Fibroblast of skin of back (primary cell): Measurements from ENCODE around the gene EPHX1.

Experiments used
- DNase-seq: peaks from one replicate; pipeline ENCODE4 v3.0.0-alpha.2; 2013

Gene EPHX1

DNA sequence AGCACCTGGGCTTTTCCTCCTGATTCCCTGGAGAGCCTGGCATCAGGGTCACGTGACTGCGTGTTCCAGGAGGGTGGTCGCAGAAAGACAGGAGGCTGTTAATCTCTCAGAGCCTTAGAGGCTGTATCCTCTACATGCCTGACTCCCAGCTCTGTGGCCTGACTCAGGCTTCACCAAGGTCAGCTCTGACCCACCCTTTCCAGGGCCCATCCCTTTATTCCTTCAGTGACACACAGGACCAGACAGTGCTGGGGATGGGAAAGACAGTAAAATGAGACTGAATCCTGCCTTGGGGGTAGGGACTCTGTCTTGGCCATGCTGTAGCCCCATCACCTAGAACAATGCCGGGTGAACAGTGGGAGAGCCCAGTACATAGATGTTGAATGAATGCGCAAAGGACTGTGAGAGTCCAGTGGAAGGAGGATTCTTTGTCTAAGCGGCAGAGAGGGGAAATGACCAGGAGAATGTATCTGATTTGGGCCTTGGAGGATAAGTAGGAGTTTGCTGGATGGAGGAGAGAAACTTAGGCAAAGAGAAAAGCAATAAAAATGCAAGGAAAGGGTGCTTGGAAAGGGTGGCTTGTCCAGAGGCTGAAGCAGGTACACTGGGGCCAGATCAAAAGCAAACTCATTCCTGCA is 33.0 kb downstream of the EPHX1 start:
- DNase-seq = no peak

DNA sequence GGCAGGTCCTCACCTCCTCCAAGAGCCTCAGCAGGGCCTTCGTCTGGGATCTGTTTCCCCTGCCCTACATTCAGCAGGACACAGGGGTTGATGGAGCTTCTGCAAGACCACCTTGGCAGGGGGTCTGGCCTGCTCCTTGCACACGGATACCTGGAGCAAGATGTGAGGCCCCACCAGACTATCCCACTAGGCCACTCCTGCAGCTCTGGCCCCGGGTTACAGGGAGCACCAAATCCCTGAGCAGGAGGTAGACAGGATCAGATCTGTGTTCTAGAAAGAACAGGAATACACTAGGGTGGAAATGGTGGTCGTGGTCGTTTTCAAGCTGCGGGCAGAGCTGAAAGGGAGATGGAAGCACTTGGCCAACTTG is 33.5 kb downstream of the EPHX1 start:
- DNase-seq = no peak

DNA sequence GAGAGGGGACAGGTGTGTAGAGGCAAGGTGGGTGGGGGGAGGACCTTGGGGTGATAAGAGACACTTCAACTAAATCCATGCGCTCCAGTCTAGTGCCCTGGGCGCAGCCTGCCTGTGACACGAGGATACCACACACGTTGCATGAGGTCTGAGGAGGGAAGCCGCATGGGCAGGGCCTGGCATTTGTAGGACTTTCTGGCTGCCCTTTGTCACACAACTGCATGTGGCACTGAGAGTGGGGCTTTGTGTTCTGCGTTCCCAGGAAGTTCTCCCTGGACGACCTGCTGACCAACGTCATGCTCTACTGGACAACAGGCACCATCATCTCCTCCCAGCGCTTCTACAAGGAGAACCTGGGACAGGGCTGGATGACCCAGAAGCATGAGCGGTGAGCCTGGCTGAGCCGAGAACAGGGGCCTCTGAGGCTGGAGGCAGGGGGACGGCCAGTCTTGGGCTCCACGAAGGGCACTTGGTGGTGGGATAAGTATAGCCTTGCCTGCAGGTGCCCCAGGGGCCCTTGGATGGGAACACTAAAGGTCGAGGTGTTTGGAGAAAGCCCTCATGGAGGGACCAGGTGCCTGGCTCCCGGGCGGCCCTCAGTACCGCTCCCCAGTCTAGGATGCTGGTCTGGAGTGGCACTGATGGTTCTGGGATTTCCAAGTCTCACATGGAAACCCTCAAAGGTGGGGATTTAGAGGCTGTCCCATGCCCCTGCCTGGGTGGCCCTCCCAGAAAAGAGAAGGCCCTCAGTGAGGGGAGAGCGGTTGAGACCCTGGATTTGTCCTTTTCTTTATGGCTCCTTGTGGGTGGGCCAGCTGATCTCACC is 34.5 kb downstream of the EPHX1 start:
- no peak for DNase-seq

DNA sequence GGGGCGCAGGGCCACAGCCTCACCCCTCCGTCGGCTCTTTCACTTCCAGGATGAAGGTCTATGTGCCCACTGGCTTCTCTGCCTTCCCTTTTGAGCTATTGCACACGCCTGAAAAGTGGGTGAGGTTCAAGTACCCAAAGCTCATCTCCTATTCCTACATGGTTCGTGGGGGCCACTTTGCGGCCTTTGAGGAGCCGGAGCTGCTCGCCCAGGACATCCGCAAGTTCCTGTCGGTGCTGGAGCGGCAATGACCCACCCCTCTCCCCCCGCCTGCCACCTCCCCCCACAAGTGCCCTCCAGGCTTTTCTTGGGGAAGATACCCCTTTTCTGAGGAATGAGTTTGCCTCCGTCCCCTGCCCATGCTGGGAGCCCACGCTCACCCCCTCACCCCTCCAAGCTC is 35.2 kb downstream of the EPHX1 start:
- no peak for DNase-seq

DNA sequence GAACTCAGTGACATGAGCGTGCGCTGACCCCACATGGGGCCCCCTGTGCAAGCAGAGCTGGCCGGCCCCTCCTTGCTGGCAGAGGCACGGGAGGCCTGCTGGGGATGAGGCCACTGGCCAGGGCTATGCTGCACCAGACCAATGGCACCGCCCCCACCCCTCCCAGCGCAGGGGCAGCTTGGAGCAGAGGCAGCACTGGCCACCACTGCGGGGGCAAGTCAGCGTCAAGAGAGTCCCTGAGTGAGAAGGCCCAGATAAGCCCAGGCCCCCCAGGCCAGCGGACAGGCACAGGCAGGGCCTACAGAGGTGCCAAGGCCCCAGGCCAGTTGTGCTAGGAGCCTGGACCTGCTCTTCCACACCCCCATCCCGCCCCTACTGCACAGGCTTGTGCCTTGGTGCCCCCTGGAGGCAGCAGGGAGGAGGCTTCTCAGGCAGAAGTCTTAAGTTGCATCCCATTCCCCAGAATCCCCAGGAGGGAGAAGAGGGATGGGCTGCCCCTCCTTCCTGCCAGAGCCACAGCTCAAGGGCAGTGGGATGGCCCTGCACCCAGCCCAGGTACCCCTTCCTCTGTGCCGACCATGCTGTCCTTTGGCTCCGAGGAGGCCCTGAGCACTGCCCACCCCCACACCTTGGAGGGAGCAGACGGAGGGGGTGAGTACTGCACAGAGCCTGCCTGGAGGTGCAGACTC is 35.8 kb downstream of the EPHX1 start:
- peak; percentile 76 for DNase-seq

DNA sequence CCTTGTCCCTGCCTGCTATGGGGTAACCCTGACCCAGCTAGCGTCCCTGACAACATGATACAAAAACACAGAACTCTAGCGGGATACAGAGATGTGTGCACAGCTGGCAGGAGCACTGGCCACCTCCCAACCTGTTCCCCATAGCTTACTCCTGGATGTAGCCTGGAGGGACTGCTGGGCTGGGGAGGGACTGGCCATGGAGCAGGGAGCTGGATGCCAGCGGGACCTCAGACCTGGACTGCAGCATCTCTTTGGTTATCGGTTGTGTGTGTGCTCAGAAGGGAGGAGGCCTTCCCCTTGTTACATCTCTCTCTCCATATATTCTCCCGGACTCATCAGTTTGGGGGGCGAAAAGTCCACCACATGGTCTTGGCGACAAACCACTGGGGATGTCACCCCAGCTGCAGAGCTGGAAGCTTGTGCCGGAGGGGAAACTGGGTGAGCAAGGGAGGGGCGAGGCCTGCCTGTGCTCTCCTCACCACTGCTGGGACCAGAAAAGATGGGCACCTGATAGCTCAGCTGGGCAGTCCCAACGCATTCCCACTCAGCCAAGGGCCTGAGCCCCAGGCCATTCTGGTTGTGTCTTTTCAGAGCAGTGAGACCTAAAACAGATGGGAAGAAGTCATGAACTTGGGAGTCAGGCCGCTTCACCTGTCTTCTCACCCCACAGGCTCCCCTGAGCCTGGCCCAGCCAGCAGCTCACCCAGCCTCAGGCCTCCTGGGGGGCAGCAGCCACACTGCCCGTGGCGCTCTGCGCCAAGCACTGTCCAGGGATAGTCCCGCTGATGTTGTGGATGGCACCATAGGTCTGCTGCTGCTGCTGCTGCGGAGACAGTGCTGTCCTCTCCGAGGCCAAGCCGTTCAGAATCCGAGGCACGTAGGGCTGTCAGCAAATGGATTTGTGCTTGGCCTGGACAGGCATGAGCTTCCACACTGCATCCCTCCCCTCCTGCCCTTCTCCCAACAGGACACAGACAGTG is 36.7 kb downstream of the EPHX1 start:
- no peak for DNase-seq

DNA sequence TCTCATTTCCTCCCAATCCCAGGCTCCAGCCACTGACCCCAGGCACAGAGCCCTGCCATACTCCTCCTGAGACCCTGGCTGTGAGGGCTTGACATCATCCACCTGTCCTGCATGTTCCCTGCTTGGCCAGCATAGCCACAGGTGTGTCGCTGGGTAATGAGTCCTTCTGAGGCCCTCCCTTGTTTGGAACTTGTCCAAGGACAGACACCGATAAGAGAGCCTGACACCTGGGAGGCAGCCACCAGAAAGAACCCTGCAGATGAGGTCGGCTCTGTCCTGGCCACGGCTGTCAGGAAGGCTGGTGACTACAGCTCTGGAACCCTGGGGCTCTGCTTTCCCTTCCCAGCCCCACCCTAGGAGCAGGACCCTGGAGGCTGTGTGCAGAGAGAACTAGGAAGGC is 37.7 kb downstream of the EPHX1 start:
- no peak for DNase-seq

DNA sequence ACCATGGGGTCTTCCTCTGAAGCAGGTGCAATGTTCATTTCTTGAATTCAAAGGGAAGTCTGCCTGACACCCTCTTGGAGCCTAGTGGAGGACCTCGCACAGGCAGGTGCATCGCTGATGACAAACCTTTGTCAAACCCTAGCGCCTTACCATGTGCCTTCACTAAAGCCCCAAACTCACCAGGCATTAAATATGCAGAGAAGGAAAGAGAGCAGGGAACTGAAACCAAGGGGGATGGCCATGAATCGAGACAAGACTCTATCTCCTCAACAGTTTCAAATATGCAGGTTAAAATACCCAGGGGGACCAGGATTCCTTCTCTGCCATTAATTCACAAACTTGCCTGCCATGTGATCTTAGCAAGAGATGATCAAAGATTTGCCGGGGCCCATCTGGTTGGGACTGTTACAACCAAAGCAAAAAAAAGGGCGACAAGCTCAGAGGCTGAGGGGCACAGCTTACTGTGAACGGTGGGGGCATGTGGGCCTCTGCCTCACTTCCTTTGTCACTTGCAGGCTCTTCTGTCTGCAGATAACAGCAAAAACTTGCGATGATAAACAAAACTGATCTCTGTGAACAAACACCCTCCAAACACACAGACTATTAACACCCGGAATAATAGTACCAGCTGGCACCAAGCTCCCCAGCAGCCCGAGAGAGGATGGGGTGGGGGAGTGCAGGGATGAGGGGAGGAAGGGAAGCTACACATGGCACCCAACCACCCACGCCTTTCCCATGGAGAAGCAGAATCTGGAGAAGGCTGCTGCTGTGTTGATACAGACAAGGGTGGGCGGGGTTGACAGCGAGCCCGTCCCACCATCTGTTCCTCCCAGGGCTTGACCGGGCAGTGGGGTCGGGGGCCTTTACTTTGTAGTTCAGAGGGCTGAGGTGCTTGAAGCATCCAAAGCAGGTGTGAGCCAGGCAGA is 38.4 kb downstream of the EPHX1 start:
- DNase-seq = peak; percentile 22

DNA sequence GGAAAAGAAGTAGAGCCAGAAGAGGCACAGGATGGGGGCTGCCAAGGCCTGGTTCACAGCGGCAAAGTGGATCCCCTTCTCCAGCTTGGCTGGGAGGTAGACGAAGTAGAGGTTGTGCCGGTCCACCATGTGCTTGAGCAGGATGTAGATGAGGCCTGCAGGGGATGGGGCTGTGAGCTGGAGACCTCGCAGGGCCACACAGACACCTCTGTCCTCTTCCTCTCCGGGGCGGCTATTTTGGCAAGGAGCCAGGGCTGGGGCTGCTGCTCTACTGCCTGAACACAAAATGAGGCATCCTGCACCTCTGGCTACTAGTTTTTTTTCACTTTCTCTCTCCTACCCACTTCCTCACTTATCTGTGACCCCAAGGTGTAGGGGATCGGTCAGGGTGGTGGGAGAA is 40.0 kb downstream of the EPHX1 start:
- no peak for DNase-seq

DNA sequence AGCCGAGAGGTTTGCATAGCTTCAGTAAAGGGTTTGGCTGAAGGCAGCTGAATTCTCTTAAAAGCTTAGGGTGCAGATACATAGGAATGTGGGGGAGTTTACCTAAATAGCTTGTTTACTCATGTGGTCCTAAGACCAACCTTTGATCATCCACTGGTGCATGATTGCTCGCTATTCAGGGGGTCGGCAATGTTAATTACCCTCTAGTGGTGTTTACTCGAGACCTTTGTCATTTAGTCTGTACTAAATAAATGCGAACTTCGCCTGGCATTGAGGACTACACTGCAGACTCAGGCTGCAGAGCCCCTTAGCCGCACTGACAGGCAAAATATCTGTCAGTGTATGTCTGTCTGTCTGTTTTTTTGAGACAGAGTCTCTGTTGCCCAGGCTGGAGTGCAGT is 40.4 kb downstream of the EPHX1 start:
- DNase-seq = no peak

DNA sequence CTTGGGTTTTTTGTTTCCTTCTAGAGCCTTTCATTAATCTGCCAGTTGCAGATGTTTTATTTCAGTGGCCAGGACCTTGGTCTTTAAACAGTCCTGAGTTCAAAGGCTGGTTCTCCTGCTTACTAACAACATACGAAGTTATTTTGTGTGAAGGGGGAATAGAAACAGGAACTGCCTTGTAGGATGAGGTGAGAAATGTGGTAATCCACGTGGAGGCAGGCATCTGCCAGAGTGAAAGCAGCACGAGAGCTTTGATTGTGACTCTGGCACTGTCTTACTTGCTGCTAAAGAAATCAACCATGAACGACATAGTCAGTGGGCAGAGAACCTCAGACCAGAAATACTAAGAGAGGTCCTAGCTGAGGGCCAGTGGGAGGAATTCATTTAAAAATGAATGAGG is 41.9 kb downstream of the EPHX1 start:
- DNase-seq = no peak

DNA sequence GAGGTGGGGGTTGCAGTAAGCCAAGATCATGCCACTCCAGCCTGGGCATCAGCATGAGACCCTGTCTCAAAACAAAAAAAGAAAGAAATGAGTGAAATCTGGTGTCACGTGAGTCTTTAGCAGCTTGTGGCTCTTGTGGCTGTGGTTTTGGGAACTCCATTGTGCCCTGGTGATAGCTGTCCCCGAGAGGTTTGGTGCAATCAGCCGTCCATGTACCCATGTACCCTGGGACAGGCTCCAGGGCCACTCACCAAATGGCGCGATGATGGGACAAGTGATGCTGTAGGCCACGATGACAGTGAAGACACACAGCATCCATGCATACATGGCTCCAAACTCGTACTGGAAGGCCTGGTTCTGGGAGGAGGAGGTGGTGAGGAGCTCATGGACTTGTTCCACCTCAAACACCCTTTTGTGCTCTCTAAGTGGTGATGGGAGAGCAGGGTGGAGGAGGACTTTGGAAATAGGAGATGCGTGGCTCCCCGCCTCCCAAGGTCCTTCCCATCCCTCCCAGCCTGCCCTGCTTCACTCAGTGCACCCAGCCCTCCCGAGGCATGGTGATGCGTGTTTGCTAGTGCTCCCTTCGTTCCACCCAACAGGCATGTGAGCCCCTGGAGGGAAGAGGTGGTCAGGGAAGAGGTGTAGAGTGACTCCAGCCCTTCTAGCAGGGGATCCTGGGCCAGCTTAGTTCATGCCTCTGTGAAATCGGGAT is 42.6 kb downstream of the EPHX1 start:
- no peak for DNase-seq

DNA sequence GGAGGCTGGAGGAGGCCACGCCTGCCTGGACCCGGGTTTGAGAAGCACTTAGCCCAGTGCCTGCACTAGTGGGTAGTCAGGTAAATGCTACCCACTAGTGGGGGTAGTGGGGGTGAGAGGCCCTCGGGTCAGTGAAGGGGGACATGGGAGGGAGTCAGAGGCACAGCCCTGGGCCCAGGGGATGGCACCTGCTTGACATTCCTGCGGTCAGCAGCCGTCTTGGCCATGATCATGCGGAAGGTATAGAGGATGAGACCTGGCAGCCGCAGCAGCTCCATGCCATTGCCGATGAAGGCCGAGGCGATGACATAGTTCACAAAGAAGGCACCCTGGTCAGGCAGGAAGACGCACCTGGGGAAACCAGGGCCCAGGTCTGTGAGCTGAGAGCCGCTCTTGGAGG is 43.5 kb downstream of the EPHX1 start:
- no peak for DNase-seq

DNA sequence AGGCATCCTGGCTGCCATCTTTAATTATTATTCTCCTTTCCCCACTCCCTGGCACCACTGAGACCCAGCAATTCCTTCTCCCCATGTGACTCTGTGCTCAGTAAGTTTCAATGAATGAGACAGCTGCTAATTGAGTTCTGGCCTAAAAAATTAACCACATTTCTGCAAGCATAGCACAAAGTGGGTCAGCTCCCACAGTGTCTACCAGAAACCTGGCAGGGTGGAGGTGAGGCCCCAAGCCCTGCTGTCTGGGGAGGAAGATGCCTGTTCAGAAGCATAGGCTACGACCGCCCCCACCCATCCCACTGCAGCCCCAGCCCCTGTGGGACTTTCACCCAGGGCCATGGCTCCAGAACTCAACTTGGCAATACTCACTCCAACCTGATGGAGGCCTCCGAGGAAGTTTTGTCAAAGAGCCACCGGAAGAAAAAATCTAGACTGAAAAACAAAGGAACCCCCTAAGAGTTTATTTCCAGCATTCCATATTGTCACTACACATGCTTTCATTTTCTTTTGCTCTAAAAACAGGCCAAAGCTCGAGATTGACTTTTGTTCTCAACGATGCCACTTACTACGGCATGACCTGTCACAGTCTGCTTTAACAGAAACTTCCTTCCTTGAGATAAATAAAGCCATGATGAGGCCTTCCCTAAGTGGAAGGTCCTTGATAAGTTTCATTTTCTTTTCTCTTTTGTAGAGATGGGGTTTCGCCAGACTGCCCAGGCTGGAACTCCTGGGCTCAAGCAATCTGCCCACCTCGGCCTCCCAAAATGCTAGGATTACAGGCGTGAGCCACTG is 45.8 kb downstream of the EPHX1 start:
- DNase-seq = no peak

DNA sequence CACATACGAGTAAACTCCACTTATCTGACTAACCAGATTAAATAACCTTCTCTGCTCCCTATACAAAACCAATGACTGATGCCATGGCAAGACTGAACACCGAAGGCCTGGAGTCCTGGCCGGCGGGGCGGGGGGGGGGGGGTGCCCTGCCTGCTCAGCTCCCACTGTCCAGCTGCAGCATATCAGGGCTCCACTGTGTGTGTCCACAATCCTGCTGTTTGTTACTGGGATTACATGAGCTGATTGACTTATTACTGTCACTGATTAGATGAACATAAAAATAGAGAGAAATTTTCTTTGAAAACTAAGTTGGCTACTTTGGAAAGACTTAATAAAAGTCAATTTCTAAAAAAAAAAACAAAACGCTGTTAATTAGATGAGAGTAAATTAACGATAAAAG is 47.3 kb downstream of the EPHX1 start:
- no peak for DNase-seq

DNA sequence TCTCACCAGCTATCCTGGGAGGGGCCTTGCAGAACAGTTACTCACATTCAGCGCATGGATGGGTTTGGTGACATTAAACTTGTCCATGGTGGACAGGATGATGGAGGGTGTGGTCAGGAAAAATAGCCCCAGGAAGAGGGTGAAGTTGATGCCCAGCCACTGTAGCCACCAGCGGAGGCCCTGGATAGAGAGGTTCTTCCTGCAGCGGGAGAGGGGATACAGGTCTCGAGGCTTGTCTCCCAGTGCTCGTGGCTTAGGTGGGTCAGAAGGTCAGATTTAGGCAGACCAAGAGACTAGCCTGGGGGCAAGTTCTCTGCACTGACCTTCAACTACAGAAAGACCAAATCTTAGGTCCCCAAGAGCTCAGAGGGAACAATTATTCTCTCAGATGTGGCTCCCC is 49.2 kb downstream of the EPHX1 start:
- no peak for DNase-seq

DNA sequence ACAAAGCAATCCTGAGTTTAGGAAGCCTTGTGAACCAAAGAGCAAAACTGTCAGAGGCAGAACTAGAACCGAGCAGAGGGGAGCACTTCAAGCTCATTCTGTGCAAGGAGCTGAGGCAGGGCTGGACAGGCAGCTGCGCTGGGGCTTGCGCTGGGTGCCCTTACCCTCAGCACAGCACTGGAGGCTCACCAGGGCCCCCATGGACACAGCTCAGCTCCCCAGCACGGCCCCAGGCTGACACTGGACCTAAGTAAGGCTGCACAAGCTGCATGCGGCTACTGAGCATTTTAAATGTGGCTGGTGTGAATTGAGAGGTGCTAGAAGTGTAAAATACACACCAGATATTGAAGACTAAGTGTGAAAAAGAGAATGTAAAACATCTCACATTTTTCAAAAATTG is 50.2 kb downstream of the EPHX1 start:
- no peak for DNase-seq

DNA sequence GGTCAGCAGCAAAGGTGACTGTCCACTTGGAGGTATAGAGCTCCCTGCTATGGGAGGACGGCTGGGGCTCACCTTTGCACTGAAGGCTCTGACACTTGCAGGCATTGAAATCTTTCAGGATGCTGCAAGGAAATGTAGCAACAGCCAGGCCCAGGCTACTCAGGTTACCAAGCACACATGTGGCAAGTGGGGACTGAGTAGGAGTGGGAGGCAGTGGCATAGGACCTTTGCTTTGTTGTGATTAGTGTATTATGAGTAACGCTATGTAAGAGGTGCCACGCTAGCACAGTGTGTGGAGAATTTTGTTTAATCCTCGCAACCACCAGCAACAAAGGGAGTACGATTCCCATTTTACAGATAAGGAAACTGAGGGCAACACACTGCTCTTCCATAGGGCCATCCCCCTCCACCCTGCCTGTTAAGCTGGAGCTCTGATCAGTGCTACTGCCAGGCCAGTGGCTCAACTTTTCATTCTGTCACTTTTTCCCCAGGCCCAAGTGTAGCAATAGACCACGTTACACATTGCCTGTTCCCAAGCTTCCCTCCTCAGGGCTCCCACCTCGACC is 51.0 kb downstream of the EPHX1 start:
- DNase-seq = no peak

DNA sequence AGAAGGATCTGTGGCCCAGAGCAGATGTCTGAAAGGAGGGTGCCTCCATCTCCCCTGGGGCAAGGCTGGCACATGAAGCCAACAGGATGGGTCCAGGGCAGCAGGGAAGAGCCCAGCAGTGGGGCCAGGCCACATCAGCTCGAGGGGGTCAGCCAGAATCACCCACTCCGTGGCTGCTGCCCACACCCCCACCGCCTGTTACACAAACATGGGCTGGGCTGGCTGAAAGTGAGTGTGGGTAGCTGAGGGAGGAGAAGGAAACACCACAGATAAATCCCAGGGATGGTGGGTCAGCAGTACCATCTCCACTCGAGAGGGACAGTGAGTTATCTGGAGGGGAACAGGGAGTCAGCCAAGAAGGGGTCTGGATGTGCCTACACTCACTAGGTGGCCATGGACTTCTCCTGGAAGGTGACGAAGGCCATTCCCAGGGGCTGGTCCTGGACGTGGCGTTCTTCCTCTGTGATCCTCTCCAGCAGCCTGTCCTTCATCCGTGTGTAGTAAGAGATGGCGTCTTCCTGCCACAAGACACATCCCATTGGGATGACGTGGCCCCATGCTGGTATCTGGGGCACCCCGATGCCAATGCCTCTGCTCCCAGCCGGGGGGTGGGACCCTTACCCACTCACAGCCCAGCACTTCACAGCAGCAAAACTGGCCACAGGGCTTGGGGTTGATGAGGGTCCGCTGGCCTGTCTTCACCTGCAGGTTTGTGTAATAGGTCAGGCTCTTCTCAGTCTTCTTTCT is 52.1 kb downstream of the EPHX1 start:
- DNase-seq = no peak
